PFSK-1 (cell line): ENCODE measurements around the gene DUSP18.

ENCODE experiments used
- POLR2AphosphoS5 ChIP-seq: IDR thresholded peaks from 2 replicates; pipeline ENCODE4 v1.6.1; 2012; ENCODE audit warnings: low read depth, mild to moderate bottlenecking, control low read depth, low read length, moderate library complexity
- SIN3A ChIP-seq: IDR thresholded peaks from 2 replicates; pipeline ENCODE4 v1.6.1; 2012; ENCODE audit warnings: mild to moderate bottlenecking, low read length, moderate library complexity, borderline replicate concordance; ENCODE audit not compliant: insufficient read depth

DNA sequence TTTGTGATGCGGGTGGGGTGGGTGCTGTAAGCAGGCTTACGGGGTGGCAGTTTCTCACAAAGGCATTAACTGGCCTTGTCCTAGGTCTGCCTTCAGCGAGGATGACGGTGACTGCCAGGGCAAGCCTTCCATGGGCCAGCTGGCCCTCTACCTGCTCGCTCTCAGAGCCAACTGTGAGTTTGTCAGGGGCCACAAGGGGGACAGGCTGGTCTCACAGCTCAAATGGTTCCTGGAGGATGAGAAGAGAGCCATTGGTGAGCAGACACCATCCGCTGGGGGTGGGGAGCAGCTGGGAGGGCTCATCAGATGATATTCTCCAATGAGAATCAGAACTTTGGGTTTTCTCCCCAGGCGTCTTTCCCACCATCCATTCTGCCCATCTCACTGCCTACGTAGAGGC lies 54.9 kb downstream of the DUSP18 start:
- TF ChIP-seq POLR2AphosphoS5 (no peak), SIN3A (no peak)
